Liver (tissue), 9 donors: ENCODE measurements around the gene NIPAL3. TPM values are rescaled to one million over a fixed set of nuclear protein-coding genes. Genes with fewer than 3 reads are reported as not detected.
"Not testable (repeated sequence)": the region's sequence is repeated elsewhere in the genome, so short reads cannot be mapped to it uniquely, and the experiment has no call there.

Experiments
- DNase-seq: peaks from one replicate; pipeline ENCODE4 v3.0.0-alpha.2; 2017; ENCODE audit warnings: low spot score
- H3K27ac ChIP-seq, 2 donors: one replicate each; pipeline ENCODE4 v1.7.0; 2013; ENCODE audit warnings: inconsistent platforms in 2 of 2, low read length in 2 of 2, control low read depth in 1 of 2, low read depth in 1 of 2, mild to moderate bottlenecking in 1 of 2
- H3K27me3 ChIP-seq, 4 donors: one replicate each; pipeline versions ENCODE4 v1.6.1 to v1.7.0; 2013; ENCODE audit warnings: low read length in 3 of 4, inconsistent platforms in 1 of 4, mild to moderate bottlenecking in 1 of 4, moderate library complexity in 1 of 4; ENCODE audit not compliant: control insufficient read depth in 4 of 4, insufficient read depth in 4 of 4
- H3K36me3 ChIP-seq, 4 donors: one replicate each; pipeline versions ENCODE4 v1.6.1 to v1.7.0; 2013; ENCODE audit warnings: low read length in 3 of 4, mild to moderate bottlenecking in 3 of 4, low read depth in 1 of 4, moderate library complexity in 1 of 4; ENCODE audit not compliant: control insufficient read depth in 4 of 4, insufficient read depth in 3 of 4
- H3K4me1 ChIP-seq, 4 donors: one replicate each; pipeline versions ENCODE4 v1.6.1 to v1.7.0; 2013; ENCODE audit warnings: low read length in 3 of 4, mild to moderate bottlenecking in 3 of 4, moderate library complexity in 1 of 4; ENCODE audit not compliant: control insufficient read depth in 4 of 4, insufficient read depth in 4 of 4
- H3K4me3 ChIP-seq, 3 donors: one replicate each; pipeline versions ENCODE4 v1.6.1 to v1.7.0; 2013; ENCODE audit warnings: low read length in 3 of 3, control low read depth in 1 of 3, low read depth in 1 of 3, mild to moderate bottlenecking in 1 of 3
- H3K9ac ChIP-seq, 2 donors: one replicate each; pipeline ENCODE4 v1.7.0; 2013; ENCODE audit warnings: low read length in 2 of 2, mild to moderate bottlenecking in 2 of 2, moderate library complexity in 2 of 2, control low read depth in 1 of 2, low read depth in 1 of 2
- H3K9me3 ChIP-seq, 4 donors: one replicate each; pipeline versions ENCODE4 v1.6.1 to v1.7.0; 2013; ENCODE audit warnings: low read length in 3 of 4; ENCODE audit not compliant: control insufficient read depth in 4 of 4
- EGR1 ChIP-seq, 2 donors: IDR thresholded peaks; 2 replicates each; pipeline ENCODE4 v1.6.1; 2016 to 2018; ENCODE audit warnings: antibody characterized with exemption in 2 of 2, low read depth in 2 of 2
- FOXA1 ChIP-seq: IDR thresholded peaks from 2 replicates; pipeline ENCODE4 v1.6.1; 2016; ENCODE audit warnings: antibody characterized with exemption
- FOXA2 ChIP-seq: IDR thresholded peaks from 2 replicates; pipeline ENCODE4 v1.6.1; 2016; ENCODE audit warnings: antibody characterized with exemption
- HNF4A ChIP-seq, 2 donors: conservative IDR thresholded peaks; 2 replicates each; pipeline ENCODE4 v1.6.1; 2016; ENCODE audit warnings: antibody characterized with exemption in 2 of 2, mild to moderate bottlenecking in 2 of 2
- HNF4G ChIP-seq: IDR thresholded peaks from 2 replicates; pipeline ENCODE4 v1.6.1; 2016; ENCODE audit warnings: antibody characterized with exemption
- JUND ChIP-seq, 2 donors: IDR thresholded peaks; 2 replicates each; pipeline ENCODE4 v1.6.1; 2016; ENCODE audit warnings: antibody characterized with exemption in 2 of 2
- NR2F2 ChIP-seq: IDR thresholded peaks from 2 replicates; pipeline ENCODE4 v1.6.1; 2016; ENCODE audit warnings: antibody characterized with exemption
- RAD21 ChIP-seq, 2 donors: IDR thresholded peaks; 2 replicates each; pipeline ENCODE4 v1.6.1; 2016; ENCODE audit warnings: antibody characterized with exemption in 2 of 2, mild to moderate bottlenecking in 2 of 2
- RXRA ChIP-seq, 2 donors: IDR thresholded peaks; 2 replicates each; pipeline ENCODE4 v1.6.1; 2017 to 2018; ENCODE audit warnings: antibody characterized with exemption in 2 of 2, mild to moderate bottlenecking in 1 of 2
- TAF1 ChIP-seq: conservative IDR thresholded peaks from 2 replicates; pipeline ENCODE4 v1.6.1; 2016; ENCODE audit warnings: antibody characterized with exemption, mild to moderate bottlenecking
- YY1 ChIP-seq: IDR thresholded peaks from 2 replicates; pipeline ENCODE4 v1.6.1; 2016; ENCODE audit warnings: antibody characterized with exemption, mild to moderate bottlenecking
- WGBS: extraction: QIAGEN DNeasy Blood & Tissue Kit; methylation state at CpG from one replicate; pipeline ENCODE4 v1.1.7; 2013; 5-methylcytosine and 5-hydroxymethylcytosine counted together
- polyA plus RNA-seq, 2 donors: library from polyadenylated mRNA; stranded (reverse) in 1 of 2; unstranded in 1 of 2; fragments of 200-250 nt in 1 of 2; fragments of >200 nt in 1 of 2; fragmentation: Nextera tagmentation in 1 of 2; extraction: Ambion mirVana in 1 of 2; gene quantifications; one replicate each; pipeline versions ENCODE4 v1.2.1 to v1.2.3, GENCODE V29; 2013 to 2015
- total RNA-seq, 2 donors: library from RNA; depleted of rRNA; stranded (reverse); fragments of >200 nt; gene quantifications; one replicate each; pipeline ENCODE4 v1.2.3, GENCODE V29; 2014
- TF ChIP-seq, protein P1 (sequence below): IDR thresholded peaks from 2 replicates; pipeline ENCODE4 v1.6.1; 2016; ENCODE audit warnings: antibody characterized with exemption
- TF ChIP-seq, protein P2 (sequence below): IDR thresholded peaks from 2 replicates; pipeline ENCODE4 v1.6.1; 2016; ENCODE audit warnings: antibody characterized with exemption
- TF ChIP-seq, protein P3 (sequence below): fragments of 150-350 bp; IDR thresholded peaks from 2 replicates; pipeline ENCODE4 v1.5.1; 2017; ENCODE audit warnings: improper control_type of control experiment, low read depth, low read length; ENCODE audit not compliant: missing input control
- donor health status: healthy.
- donor health status: healthy.
- donor health status: healthy.
- donor health status: healthy.
- donor health status: healthy.

Gene NIPAL3
- total and polyA plus RNA-seq, 4 donors, result 3.0 to 12.0 (median 6.0) TPM

DNA sequence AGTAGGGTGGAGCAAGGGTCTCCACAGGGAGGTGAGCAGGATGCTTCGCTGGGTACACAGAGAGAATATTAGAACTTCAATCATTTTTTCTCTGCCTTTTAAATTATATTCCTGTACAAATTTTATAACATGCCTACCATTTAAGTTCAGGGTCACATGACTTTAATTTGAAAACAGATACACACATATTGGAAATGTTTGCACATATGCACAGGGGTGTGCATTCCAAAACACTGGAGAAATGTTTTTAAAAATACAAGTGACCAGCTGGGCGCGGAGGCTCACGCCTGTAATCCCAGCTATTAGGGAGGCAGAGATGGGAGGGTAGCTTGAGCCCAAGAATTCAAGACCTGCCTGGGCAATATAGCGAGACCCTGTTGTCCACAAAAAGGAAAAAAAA, 39.7 kb downstream of the NIPAL3 start:
- H3K36me3 ChIP-seq, result peaks cover 3 to 11% (median 9%) of the 10 kb centered on the region in 4 donors
- H3K4me3 ChIP-seq, result no peak overlapping the region
- no peak overlapping the region for H3K9ac ChIP-seq
- H3K27me3 ChIP-seq, result no peaks in the 10 kb centered on the region
- H3K27ac ChIP-seq, result no peak overlapping the region
- no peaks in the 10 kb centered on the region for H3K9me3 ChIP-seq
- 99% methylated on average over 5 of the region's 5 CpGs for WGBS
- H3K4me1 ChIP-seq, result no peaks in the 10 kb centered on the region
- DNase-seq, result no peak
- TF ChIP-seq RXRA (IDR thresholded peaks at IDR 0.05), result no peak
- TF ChIP-seq JUND (IDR thresholded peaks at IDR 0.05), result no peak

DNA sequence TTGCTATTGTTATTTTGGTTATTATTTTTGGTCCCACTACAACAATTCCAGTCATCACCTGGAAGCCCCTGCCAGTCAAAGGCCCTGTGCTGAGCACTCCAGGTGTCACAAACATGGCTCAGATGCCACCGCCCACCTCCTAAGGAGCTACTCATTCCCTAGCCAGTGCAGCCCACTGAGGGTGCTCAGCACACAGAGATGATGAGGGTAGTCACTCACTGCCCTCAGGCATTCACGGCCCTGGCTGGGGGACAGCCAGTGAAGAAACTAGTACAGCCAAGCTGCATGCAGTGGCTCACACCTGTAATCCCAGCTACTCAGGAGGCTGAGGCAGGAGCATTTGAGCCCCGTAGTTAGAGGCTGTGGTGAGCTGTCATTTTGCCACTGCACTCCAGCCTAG, 42.3 kb downstream of the NIPAL3 start:
- peaks cover 3 to 11% (median 4%) of the 10 kb centered on the region in 4 donors for H3K36me3 ChIP-seq
- TF ChIP-seq EGR1 (IDR thresholded peaks at IDR 0.05; ENCODE audit: low read depth in 2 of 2) (no peak), FOXA1 (no peak)
- 95% methylated on average over 3 of the region's 3 CpGs for WGBS

DNA sequence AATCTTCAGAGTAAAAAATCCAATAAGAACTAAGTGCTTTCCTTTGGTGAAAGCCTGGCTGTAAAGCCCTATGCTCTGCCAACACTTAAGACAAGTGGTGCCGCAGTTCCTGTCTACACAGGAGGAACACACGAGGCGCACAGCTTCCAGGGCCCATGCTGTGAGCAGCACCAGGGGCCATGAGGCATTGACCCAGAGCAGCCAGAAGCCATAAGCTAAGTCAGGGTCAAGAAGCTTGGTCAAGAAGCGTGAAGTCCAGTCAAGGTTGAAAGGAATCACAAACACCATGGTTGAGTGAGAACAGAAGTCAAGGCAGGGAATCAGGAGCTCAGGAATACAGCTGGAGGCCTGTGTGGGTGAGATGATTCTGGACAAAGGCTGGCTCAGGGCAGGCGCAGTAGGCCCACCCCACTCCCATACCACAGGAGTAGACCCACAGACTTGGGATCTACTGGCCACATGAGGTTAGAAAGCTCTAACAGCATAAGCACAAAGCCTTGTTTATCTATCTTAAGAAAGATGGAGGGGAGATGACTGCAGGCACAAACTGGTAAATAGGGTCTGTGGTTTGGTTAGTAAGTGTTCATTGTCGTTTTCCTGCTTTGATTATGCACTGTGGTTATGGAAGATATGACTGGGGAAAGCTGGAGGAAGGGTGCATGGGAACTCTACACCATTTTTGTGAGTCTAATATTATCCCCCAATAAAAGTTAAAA, 44.1 kb downstream of the NIPAL3 start:
- TF ChIP-seq YY1, result no peak
- TF ChIP-seq EGR1 (IDR thresholded peaks at IDR 0.05; ENCODE audit: low read depth in 2 of 2), result no peak
- TF ChIP-seq, protein P1, sequence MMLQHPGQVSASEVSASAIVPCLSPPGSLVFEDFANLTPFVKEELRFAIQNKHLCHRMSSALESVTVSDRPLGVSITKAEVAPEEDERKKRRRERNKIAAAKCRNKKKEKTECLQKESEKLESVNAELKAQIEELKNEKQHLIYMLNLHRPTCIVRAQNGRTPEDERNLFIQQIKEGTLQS, result no peak
- no peak for TF ChIP-seq HNF4A (conservative IDR thresholded peaks at IDR 0.05)
- TF ChIP-seq, protein P2, sequence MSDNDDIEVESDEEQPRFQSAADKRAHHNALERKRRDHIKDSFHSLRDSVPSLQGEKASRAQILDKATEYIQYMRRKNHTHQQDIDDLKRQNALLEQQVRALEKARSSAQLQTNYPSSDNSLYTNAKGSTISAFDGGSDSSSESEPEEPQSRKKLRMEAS, result no peak
- no peak for TF ChIP-seq FOXA2
- no peak for TF ChIP-seq NR2F2
- TF ChIP-seq JUND (IDR thresholded peaks at IDR 0.05), result no peak
- TF ChIP-seq TAF1, result no peak
- TF ChIP-seq FOXA1, result no peak
- no peak for TF ChIP-seq HNF4G
- no peak for TF ChIP-seq RXRA (IDR thresholded peaks at IDR 0.05)
- TF ChIP-seq RAD21 (IDR thresholded peaks at IDR 0.05), result no peak
- TF ChIP-seq, protein P3, sequence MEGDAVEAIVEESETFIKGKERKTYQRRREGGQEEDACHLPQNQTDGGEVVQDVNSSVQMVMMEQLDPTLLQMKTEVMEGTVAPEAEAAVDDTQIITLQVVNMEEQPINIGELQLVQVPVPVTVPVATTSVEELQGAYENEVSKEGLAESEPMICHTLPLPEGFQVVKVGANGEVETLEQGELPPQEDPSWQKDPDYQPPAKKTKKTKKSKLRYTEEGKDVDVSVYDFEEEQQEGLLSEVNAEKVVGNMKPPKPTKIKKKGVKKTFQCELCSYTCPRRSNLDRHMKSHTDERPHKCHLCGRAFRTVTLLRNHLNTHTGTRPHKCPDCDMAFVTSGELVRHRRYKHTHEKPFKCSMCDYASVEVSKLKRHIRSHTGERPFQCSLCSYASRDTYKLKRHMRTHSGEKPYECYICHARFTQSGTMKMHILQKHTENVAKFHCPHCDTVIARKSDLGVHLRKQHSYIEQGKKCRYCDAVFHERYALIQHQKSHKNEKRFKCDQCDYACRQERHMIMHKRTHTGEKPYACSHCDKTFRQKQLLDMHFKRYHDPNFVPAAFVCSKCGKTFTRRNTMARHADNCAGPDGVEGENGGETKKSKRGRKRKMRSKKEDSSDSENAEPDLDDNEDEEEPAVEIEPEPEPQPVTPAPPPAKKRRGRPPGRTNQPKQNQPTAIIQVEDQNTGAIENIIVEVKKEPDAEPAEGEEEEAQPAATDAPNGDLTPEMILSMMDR, result no peak
- Histone ChIP-seq H3K36me3 (peaks cover 3 to 11% (median 5%) of the 10 kb centered on the region in 4 donors), H3K4me3 (no peak overlapping the region), H3K9ac (no peak overlapping the region), H3K27me3 (no peaks in the 10 kb centered on the region), H3K9me3 (no peaks in the 10 kb centered on the region), H3K4me1 (no peaks in the 10 kb centered on the region), H3K27ac (no peak overlapping the region)
- DNase-seq, result no peak
- 92% methylated on average over 6 of the region's 6 CpGs for WGBS

More for the DNA sequence above, 42.3 kb downstream of the NIPAL3 start:
- Histone ChIP-seq H3K27me3 (no peaks in the 10 kb centered on the region), H3K27ac (no peak overlapping the region), H3K9me3 (no peaks in the 10 kb centered on the region), H3K9ac (no peak overlapping the region), H3K4me1 (no peaks in the 10 kb centered on the region), H3K4me3 (no peak overlapping the region)
- DNase-seq, result no peak

DNA sequence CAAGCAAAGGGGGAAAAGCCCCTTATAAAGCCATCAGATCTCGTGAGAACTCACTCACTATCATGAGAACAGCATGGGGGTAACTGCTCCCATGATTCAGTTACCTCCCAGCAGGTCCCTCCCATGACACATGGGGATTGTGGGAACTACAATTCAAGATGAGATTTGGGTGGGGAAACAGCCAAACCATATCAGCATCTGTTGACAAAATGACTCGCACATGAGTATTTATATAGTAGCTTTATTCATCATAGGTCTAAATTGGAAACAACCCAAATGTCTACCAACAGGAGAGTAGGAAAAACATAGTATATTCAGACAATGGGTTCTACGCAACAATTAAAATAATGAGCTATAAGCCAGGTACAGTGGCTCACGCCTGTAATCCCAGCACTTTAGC, 46.5 kb downstream of the NIPAL3 start:
- H3K4me3 ChIP-seq, DNase-seq, H3K9me3 ChIP-seq, H3K9ac ChIP-seq, H3K27ac ChIP-seq, H3K27me3 ChIP-seq, H3K4me1 ChIP-seq: not testable (repeated sequence)
- 93% methylated on average over 4 of the region's 4 CpGs for WGBS
- peaks cover 2 to 15% (median 5%) of the 10 kb centered on the region in 4 donors for H3K36me3 ChIP-seq
